ENCODE results near the gene HHAT.

Gene HHAT

GRCh38 chr1:210554382-210554781 lies 225.7 kb downstream of the HHAT start:
- FAIRE-seq (no peak), DNase-seq (ENCODE audit: insufficient read length, low spot score) (no peak)
- no peak for TF ChIP-seq CTCF (IDR thresholded peaks at IDR 0.05; ENCODE audit: insufficient read depth, missing control alignments)

GRCh38 chr1:210556475-210556874 lies 227.8 kb downstream of the HHAT start:
- TF ChIP-seq CTCF (IDR thresholded peaks at IDR 0.05; ENCODE audit: insufficient read depth, missing control alignments): no peak
- no peak for FAIRE-seq

GRCh38 chr1:210557426-210558077 lies 228.8 kb downstream of the HHAT start:
- no peak for TF ChIP-seq CTCF (IDR thresholded peaks at IDR 0.05; ENCODE audit: insufficient read depth, missing control alignments)
- FAIRE-seq (no peak), DNase-seq (ENCODE audit: insufficient read length, low spot score) (no peak)

More at GRCh38 chr1:210556475-210556874, 227.8 kb downstream of the HHAT start:
- no peak for DNase-seq (ENCODE audit: insufficient read length, low spot score)

- DNase-seq (ENCODE audit: insufficient read length, low spot score) (no peak), FAIRE-seq (no peak)
- TF ChIP-seq CTCF (IDR thresholded peaks at IDR 0.05; ENCODE audit: insufficient read depth, missing control alignments): no peak
These were observed 229.6 kb downstream of the HHAT start for GRCh38 chr1:210558302-210558701.

GRCh38 chr1:210565306-210565705 lies 236.6 kb downstream of the HHAT start:
- no peak for TF ChIP-seq CTCF (IDR thresholded peaks at IDR 0.05; ENCODE audit: insufficient read depth, missing control alignments)
- DNase-seq (ENCODE audit: insufficient read length, low spot score): no peak
- FAIRE-seq: no peak

- DNase-seq (ENCODE audit: insufficient read length, low spot score): no peak
- TF ChIP-seq CTCF (IDR thresholded peaks at IDR 0.05; ENCODE audit: insufficient read depth, missing control alignments): no peak
- FAIRE-seq: no peak
These were observed 239.9 kb downstream of the HHAT start for GRCh38 chr1:210568631-210569030.

- TF ChIP-seq CTCF (IDR thresholded peaks at IDR 0.05; ENCODE audit: insufficient read depth, missing control alignments): no peak
- FAIRE-seq (no peak), DNase-seq (ENCODE audit: insufficient read length, low spot score) (no peak)
These were observed 241.4 kb downstream of the HHAT start for GRCh38 chr1:210570116-210570515.

All from D721Med (cell line).